GM20000 (cell line): ENCODE results near the gene LRRC27.
"Not testable (repeated sequence)": the region's sequence is repeated elsewhere in the genome, so short reads cannot be mapped to it uniquely, and the experiment has no call there.

Experiments used
- DNase-seq: peaks from one replicate; pipeline ENCODE4 v3.0.0; 2012; ENCODE audit warnings: low spot score
- CTCF ChIP-seq: IDR thresholded peaks from 2 replicates; pipeline ENCODE4 v1.5.1; 2012; ENCODE audit warnings: mild to moderate bottlenecking, control low read depth; ENCODE audit errors: extremely low read depth, missing control alignments

LRRC27 gene

GRCh38 chr10:132313865-132314264 is 18.1 kb upstream of the LRRC27 start:
- no peak for DNase-seq
- TF ChIP-seq CTCF = no peak

- no peak for DNase-seq
- TF ChIP-seq CTCF = no peak
These were observed 17.7 kb upstream of the LRRC27 start for GRCh38 chr10:132314336-132314735.

- DNase-seq = not testable (repeated sequence)
These were observed 17.1 kb upstream of the LRRC27 start for GRCh38 chr10:132314881-132315280.

GRCh38 chr10:132316133-132316532 is 15.9 kb upstream of the LRRC27 start:
- no peak for DNase-seq
- no peak for TF ChIP-seq CTCF

- DNase-seq = not testable (repeated sequence)
These were observed 14.5 kb upstream of the LRRC27 start for GRCh38 chr10:132317477-132317876.

GRCh38 chr10:132319853-132320653 is 11.9 kb upstream of the LRRC27 start:
- TF ChIP-seq CTCF = no peak
- peak; percentile 84 for DNase-seq

GRCh38 chr10:132320654-132321469 is 11.1 kb upstream of the LRRC27 start:
- DNase-seq = no peak
- TF ChIP-seq CTCF = no peak

GRCh38 chr10:132321726-132322125 is 10.3 kb upstream of the LRRC27 start:
- no peak for TF ChIP-seq CTCF
- DNase-seq = no peak
